Ishikawa (cell line): ENCODE measurements around the gene PLCH1.

ENCODE experiments used
- CEBPB ChIP-seq: IDR thresholded peaks from 2 replicates; pipeline ENCODE4 v1.6.1; 2012
- EP300 ChIP-seq: IDR thresholded peaks from 2 replicates; pipeline ENCODE4 v1.6.1; 2012; ENCODE audit warnings: borderline replicate concordance
- FOXM1 ChIP-seq: IDR thresholded peaks from 2 replicates; pipeline ENCODE4 v1.6.1; 2012; ENCODE audit warnings: low read depth, borderline replicate concordance
- MAX ChIP-seq: IDR thresholded peaks from 2 replicates; pipeline ENCODE4 v1.6.1; 2012
- NFIC ChIP-seq: IDR thresholded peaks from 2 replicates; pipeline ENCODE4 v1.6.1; 2012
- RAD21 ChIP-seq: IDR thresholded peaks from 2 replicates; pipeline ENCODE4 v1.6.1; 2012; ENCODE audit warnings: low read depth
- REST ChIP-seq: IDR thresholded peaks from 2 replicates; pipeline ENCODE4 v1.6.1; 2012; ENCODE audit warnings: low read depth, mild to moderate bottlenecking
- TCF12 ChIP-seq: IDR thresholded peaks from 2 replicates; pipeline ENCODE4 v1.6.1; 2012; ENCODE audit warnings: low read depth
- TEAD4 ChIP-seq: IDR thresholded peaks from 2 replicates; pipeline ENCODE4 v1.6.1; 2012
- YY1 ChIP-seq: IDR thresholded peaks from 2 replicates; pipeline ENCODE4 v1.6.1; 2012; ENCODE audit warnings: low read depth
- ZBTB7A ChIP-seq: IDR thresholded peaks from 2 replicates; pipeline ENCODE4 v1.6.1; 2012; ENCODE audit warnings: low read depth

GRCh38 chr3:155611456-155611855, 133.4 kb downstream of the PLCH1 start:
- TF ChIP-seq ZBTB7A (no peak), NFIC (no peak), RAD21 (no peak), TEAD4 (no peak), REST (no peak), CEBPB (no peak), EP300 (no peak), TCF12 (no peak), MAX (no peak), FOXM1 (no peak), YY1 (no peak)
